Prostate gland (tissue), 2 donors: ENCODE measurements around the gene CYTH4.

Source experiments
- CTCF ChIP-seq, 4 experiments: fragments of 200-600 bp in 2 of 4; fragments of 450-650 bp in 2 of 4; sonication (generic) in 2 of 4; IDR thresholded peaks; 1 replicate in 3 of 4; 2 replicates in 1 of 4; pipeline ENCODE4 v1.5.1; 2016 to 2019; ENCODE audit warnings: antibody characterized with exemption in 4 of 4, mild to moderate bottlenecking in 2 of 4, moderate library complexity in 2 of 4
- POLR2A ChIP-seq: fragments of 450-650 bp; IDR thresholded peaks from one replicate; pipeline ENCODE4 v1.6.1; 2016; ENCODE audit warnings: antibody characterized with exemption, mild to moderate bottlenecking
- POLR2AphosphoS5 ChIP-seq: sonication (generic); formaldehyde crosslinking; IDR thresholded peaks from one replicate; pipeline ENCODE4 v1.6.1; 2017; ENCODE audit warnings: antibody characterized with exemption

- TF ChIP-seq CTCF (IDR thresholded peaks at IDR 0.05) (no peak), POLR2A (no peak), POLR2AphosphoS5 (no peak)
Measured at GRCh38 chr22:37353839-37354238, 71.5 kb downstream of the CYTH4 start.
